HL-60/S4 treated with retinoic acid at 250 ng/mL for 4 days and 3 days (cell line): ENCODE results near the gene NDUFA8.

Experiments
- in situ Hi-C: fragments of 300-500 bp; cut with MboI; formaldehyde crosslinking; loops from 2 replicates; pipeline ENCODE4 v1.7.0; 2022; ENCODE audit warnings: low sequenced_read_pairs

NDUFA8 gene

GRCh38 chr9:122159026-122159924, at the start of gene NDUFA8, which contains the start of gene MORN5:
Gene NDUFA8 (minus strand): TSS chr9:122159779. CDS start chr9:122159677, 102 bp downstream.
Gene MORN5 (plus strand): TSS chr9:122159908. CDS start chr9:122159973, 65 bp downstream.
- in situ Hi-C loops, result no loop called here

- in situ Hi-C loops, result no loop called here
Observed at GRCh38 chr9:122207096-122207495, 47.5 kb upstream of the NDUFA8 start.

GRCh38 chr9:122206118-122207046, 46.8 kb upstream of the NDUFA8 start:
- in situ Hi-C loops, result no loop called here

GRCh38 chr9:122205176-122205575, 45.6 kb upstream of the NDUFA8 start:
- in situ Hi-C loops, result no loop called here

DNA sequence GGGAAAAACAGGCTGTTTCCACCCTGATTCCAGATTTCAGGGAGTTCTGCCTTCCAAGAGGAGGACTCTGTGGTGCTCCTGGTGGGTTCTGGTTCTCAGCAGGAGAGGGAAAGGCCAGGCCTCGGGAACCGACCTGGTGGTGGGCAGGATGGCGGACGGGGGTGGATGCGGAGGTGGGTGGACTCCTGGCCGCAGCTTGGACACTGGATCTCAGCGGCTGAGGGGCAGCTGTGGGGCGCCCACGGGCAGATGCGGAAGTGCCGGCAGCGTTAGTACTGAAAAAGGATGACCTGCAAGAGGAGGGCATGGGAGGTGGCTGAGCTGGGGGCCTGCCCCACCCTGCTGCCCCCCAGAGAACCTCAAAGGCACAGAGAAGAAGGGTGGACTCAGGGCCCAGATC, 44.9 kb upstream of the NDUFA8 start:
- in situ Hi-C loops, result no loop called here

- in situ Hi-C loops, result no loop called here
Observed at GRCh38 chr9:122204055-122204454, 44.5 kb upstream of the NDUFA8 start.

DNA sequence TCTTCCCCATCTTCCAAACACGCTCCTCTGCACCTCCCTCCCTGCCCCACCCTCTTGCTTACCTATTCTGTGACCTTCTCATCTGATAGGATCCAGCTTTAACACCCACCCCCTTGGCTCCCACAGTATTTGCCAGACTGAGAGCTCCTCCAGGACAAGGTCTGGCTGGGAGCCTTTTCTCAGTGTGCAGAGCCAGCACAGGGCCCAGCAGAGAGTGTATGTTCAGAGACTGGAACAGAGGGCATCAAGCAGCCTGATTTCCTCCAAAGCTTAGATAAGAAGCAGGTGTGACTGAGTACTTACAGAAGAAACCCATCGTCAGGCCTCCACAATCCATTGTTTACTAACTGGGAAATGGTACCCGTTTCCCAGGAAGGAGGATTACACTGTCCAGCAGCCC, 42.5 kb upstream of the NDUFA8 start:
- in situ Hi-C loops, result no loop called here

- in situ Hi-C loops, result no loop called here
Observed at GRCh38 chr9:122201641-122202040, 42.1 kb upstream of the NDUFA8 start.

- in situ Hi-C loops, result no loop called here
Observed at GRCh38 chr9:122200960-122201595, 41.5 kb upstream of the NDUFA8 start.

GRCh38 chr9:122197882-122198281, 38.3 kb upstream of the NDUFA8 start:
- in situ Hi-C loops, result no loop called here

- in situ Hi-C loops, result no loop called here
Observed at GRCh38 chr9:122197426-122197825, 37.8 kb upstream of the NDUFA8 start.

GRCh38 chr9:122195875-122196274, 36.3 kb upstream of the NDUFA8 start:
- in situ Hi-C loops, result no loop called here

GRCh38 chr9:122193651-122194050, 34.1 kb upstream of the NDUFA8 start:
- in situ Hi-C loops, result no loop called here

- in situ Hi-C loops, result no loop called here
Observed at GRCh38 chr9:122192914-122193525, 33.4 kb upstream of the NDUFA8 start.

GRCh38 chr9:122192261-122192875, 32.8 kb upstream of the NDUFA8 start:
- in situ Hi-C loops, result no loop called here

DNA sequence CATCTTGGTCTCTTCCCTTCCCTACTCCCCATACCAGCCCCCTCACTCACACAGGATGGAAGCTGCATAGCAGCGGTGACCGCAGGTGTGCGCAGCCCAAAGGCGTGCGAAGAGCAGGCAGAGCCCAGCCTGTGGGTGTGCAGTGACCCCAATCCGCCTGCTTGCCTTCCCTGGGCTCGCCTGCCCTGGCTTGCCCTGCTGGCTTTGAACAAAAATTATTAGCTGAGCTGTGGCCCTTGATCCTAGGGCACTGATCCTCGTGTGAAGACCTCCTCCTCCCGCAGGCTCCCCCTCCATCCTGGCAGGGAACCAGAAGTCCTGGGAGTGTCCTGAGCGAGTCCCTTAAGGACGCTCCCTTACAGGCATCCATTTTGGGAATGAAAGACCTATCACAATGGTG, 32.0 kb upstream of the NDUFA8 start:
- in situ Hi-C loops, result no loop called here

GRCh38 chr9:122190597-122191381, 31.2 kb upstream of the NDUFA8 start:
- in situ Hi-C loops, result no loop called here

GRCh38 chr9:122188369-122188768, 28.8 kb upstream of the NDUFA8 start:
- in situ Hi-C loops, result no loop called here

DNA sequence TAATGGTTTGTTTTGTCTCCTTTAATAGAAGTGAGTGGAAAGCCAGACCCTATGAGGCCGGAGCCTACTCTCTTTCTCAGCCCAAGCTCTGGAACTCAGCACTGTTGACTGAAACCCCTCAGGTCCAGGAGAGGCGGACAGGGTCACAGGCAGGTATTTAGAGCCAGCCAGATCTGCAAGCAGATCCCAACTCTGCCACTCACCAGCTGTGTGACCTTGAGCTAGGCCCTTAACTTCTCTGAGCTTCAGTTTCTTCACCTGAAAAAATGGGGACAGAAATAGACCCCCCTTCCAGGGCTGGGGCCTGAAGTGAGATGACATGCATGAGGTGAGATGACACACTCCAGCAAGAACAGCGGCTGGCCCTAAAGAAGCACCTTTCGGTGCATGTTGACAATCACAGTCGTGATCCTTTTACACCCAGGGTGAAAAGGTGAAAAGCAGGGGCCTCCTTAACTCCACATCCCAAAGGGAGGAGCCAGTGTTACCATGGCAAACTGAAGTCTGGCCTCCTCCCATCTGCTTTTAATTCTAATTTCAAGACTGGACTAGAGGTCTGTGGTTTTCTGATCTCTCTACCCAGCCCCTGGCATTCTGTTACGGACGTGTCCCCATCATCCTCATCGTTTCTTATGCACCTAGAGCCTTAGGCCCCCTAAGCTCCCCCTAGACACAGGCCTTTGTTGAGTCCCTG, 27.3 kb upstream of the NDUFA8 start:
- in situ Hi-C loops, result no loop called here
